Astrocyte of the spinal cord (primary cell): ENCODE results near the gene RFTN2.
"Not testable (repeated sequence)": the region's sequence is repeated elsewhere in the genome, so short reads cannot be mapped to it uniquely, and the experiment has no call there.

Source experiments
- DNase-seq: peaks from one replicate; pipeline ENCODE4 v3.0.0; 2011; ENCODE audit warnings: low read depth, low spot score
- H3K4me3 ChIP-seq: 2 replicates; pipeline ENCODE4 v1.5.1; 2011; ENCODE audit warnings: low read depth, mild to moderate bottlenecking, low read length, moderate library complexity
- CTCF ChIP-seq: IDR thresholded peaks from 2 replicates; pipeline ENCODE4 v1.5.1; 2012; ENCODE audit warnings: low read depth, mild to moderate bottlenecking, low read length, inconsistent platforms
- in situ Hi-C: cut with HindIII; loops from 2 replicates; pipeline ENCODE4 v1.10.0; 2017; ENCODE audit warnings: low sequenced_read_pairs

The RFTN2 gene

GRCh38 chr2:197675246-197675645 lies at the start of gene RFTN2:
RFTN2 (minus strand) TSS chr2:197675587; CDS start chr2:197675458, 129 bp downstream.
- in situ Hi-C loops, result no loop called here
- TF ChIP-seq CTCF, result no peak
- H3K4me3 ChIP-seq, result peak within 1 kb of the TSS; percentile 62
- peak; percentile 68 for DNase-seq

- no peak for DNase-seq
- no peak overlapping the region for H3K4me3 ChIP-seq
- TF ChIP-seq CTCF, result no peak
- in situ Hi-C loops, result no loop called here
These were observed 42.5 kb upstream of the RFTN2 start for GRCh38 chr2:197717863-197718262.

GRCh38 chr2:197713271-197713670 lies 37.9 kb upstream of the RFTN2 start:
- H3K4me3 ChIP-seq, result no peak overlapping the region
- no peak for DNase-seq
- no peak for TF ChIP-seq CTCF
- in situ Hi-C loops, result no loop called here

- TF ChIP-seq CTCF, result no peak
- DNase-seq, result no peak
- in situ Hi-C loops, result no loop called here
- H3K4me3 ChIP-seq, result no peak overlapping the region
These were observed 36.2 kb upstream of the RFTN2 start for GRCh38 chr2:197711578-197711977.

- no peak for TF ChIP-seq CTCF
- DNase-seq, result no peak
- in situ Hi-C loops, result no loop called here
- no peak overlapping the region for H3K4me3 ChIP-seq
These were observed 35.1 kb upstream of the RFTN2 start for GRCh38 chr2:197710424-197711042.

GRCh38 chr2:197709140-197709539 lies 33.8 kb upstream of the RFTN2 start:
- H3K4me3 ChIP-seq, DNase-seq, in situ Hi-C loops: not testable (repeated sequence)

- peak; percentile 37 for DNase-seq
- no peak for TF ChIP-seq CTCF
- H3K4me3 ChIP-seq, result no peak overlapping the region
- in situ Hi-C loops, result no loop called here
These were observed 32.9 kb upstream of the RFTN2 start for GRCh38 chr2:197708331-197708730.
